Left lung (tissue), 10 donors: ENCODE measurements around the gene ANXA8. TPM values are rescaled to one million over a fixed set of nuclear protein-coding genes. Genes with fewer than 3 reads are reported as not detected.
"Not testable (repeated sequence)": the region's sequence is repeated elsewhere in the genome, so short reads cannot be mapped to it uniquely, and the experiment has no call there.

Experiments
- ATAC-seq: fragments of 200-7000 bp; cut with Tn5 transposase; one replicate; pipeline ENCODE4 v1.9.1; 2020; ENCODE audit warnings: moderate library complexity
- DNase-seq, 4 donors: peaks; one replicate each; pipeline ENCODE4 v3.0.0-alpha.2; 2013 to 2020
- H3K27ac ChIP-seq, 2 donors: fragments of 200-600 bp; sonication (generic) in 1 of 2; one replicate each; pipeline versions ENCODE4 v1.5.0 to v1.8.0; 2020 to 2021
- H3K27me3 ChIP-seq, 2 donors: fragments of 200-600 bp; sonication (generic) in 1 of 2; one replicate each; pipeline versions ENCODE4 v1.5.0 to v1.8.0; 2020 to 2021
- H3K36me3 ChIP-seq, 2 donors: fragments of 200-600 bp; sonication (generic) in 1 of 2; one replicate each; pipeline versions ENCODE4 v1.5.0 to v1.8.0; 2020 to 2021
- H3K4me1 ChIP-seq, 2 donors: fragments of 200-600 bp; one replicate each; pipeline ENCODE4 v1.8.0; 2021
- H3K4me3 ChIP-seq, 2 donors: fragments of 200-600 bp; sonication (generic) in 1 of 2; one replicate each; pipeline versions ENCODE4 v1.5.0 to v1.8.0; 2020 to 2021; ENCODE audit warnings: mild to moderate bottlenecking in 1 of 2
- H3K9me3 ChIP-seq, 2 donors: fragments of 200-600 bp; sonication (generic) in 1 of 2; one replicate each; pipeline versions ENCODE4 v1.5.0 to v1.8.0; 2020 to 2021
- intact Hi-C, 2 donors: fragments of 100-400 bp; cut with DNase I; formaldehyde crosslinking; loops; one replicate each; pipeline versions ENCODE4 v1.11.2 to v1.14.2; 2022
- polyA plus RNA-seq, 6 donors: library from polyadenylated mRNA; unstranded; fragments of 120-200 nt; gene quantifications; one replicate each; pipeline ENCODE4 v1.2.1, GENCODE V29; 2013; ENCODE audit not compliant: insufficient read length in 6 of 6
- total RNA-seq, 2 donors: library from RNA; stranded (reverse); fragmentation: NEBNext Ultra II Directional; extraction: Animal tissue kit (Norgen Biotek cat#: 25700); gene quantifications; one replicate each; pipeline ENCODE4 v1.2.1, GENCODE V29; 2021
- TF ChIP-seq, protein P1 (sequence below), 2 donors: fragments of 200-600 bp; sonication (generic) in 1 of 2; IDR thresholded peaks; one replicate each; pipeline versions ENCODE4 v1.5.0 to v1.8.0; 2021; ENCODE audit warnings: antibody characterized with exemption in 2 of 2
- donor health status: DM: no; HTN: yes; CAD: no.
- donor health status: DM: no; HTN: no; CAD: no.

ANXA8 gene
- total and polyA plus RNA-seq, 8 donors: 1.00 to 7.7 (median 2.5) TPM

DNA sequence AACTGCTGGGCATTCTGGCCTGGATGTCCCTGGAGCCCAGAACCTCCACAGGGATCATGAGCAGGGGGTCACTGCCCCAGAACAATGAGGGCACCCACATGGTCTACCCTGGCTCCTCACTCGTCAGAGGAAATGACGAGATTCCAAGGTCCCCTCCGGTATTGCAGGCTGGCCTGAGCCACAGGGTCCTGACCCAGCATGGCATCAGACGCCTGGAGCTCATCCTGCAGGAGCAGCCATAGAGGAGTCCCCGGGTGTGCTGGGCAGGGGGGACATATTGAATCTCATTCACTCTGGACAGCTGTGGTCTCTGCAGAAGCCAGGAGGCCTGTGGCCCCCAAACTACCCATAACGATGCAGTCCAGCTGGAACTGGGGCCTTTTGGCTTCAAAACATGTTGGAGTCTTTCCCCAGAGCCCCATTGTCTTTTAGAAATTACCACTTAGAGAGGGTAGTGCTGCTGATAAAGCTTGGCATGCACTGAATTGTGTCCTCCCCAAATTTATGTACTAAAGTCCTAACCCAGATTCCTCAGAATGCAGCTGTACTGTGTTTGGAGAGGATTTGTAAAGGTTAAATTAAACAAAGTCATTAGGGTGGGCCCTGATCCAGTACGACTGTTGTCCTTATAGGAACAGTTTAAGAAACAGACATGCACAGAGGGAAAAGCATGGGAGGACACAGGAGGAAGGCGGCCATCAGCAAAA lies 27.7 kb downstream of the ANXA8 start:
- no peak overlapping the region for H3K4me3 ChIP-seq
- DNase-seq: peak in 2 of 4 donors; percentile 35 to 36
- intact Hi-C loops: no loop called here
- H3K27me3 ChIP-seq: peaks cover 0 to 8% of the 10 kb centered on the region in 2 donors
- TF ChIP-seq, protein P1, sequence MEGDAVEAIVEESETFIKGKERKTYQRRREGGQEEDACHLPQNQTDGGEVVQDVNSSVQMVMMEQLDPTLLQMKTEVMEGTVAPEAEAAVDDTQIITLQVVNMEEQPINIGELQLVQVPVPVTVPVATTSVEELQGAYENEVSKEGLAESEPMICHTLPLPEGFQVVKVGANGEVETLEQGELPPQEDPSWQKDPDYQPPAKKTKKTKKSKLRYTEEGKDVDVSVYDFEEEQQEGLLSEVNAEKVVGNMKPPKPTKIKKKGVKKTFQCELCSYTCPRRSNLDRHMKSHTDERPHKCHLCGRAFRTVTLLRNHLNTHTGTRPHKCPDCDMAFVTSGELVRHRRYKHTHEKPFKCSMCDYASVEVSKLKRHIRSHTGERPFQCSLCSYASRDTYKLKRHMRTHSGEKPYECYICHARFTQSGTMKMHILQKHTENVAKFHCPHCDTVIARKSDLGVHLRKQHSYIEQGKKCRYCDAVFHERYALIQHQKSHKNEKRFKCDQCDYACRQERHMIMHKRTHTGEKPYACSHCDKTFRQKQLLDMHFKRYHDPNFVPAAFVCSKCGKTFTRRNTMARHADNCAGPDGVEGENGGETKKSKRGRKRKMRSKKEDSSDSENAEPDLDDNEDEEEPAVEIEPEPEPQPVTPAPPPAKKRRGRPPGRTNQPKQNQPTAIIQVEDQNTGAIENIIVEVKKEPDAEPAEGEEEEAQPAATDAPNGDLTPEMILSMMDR (IDR thresholded peaks at IDR 0.05): no peak
- no peaks in the 10 kb centered on the region for H3K4me1 ChIP-seq
- ATAC-seq: no peak
- H3K27ac ChIP-seq: no peak overlapping the region
- H3K9me3 ChIP-seq: no peaks in the 10 kb centered on the region
- no peaks in the 10 kb centered on the region for H3K36me3 ChIP-seq

DNA sequence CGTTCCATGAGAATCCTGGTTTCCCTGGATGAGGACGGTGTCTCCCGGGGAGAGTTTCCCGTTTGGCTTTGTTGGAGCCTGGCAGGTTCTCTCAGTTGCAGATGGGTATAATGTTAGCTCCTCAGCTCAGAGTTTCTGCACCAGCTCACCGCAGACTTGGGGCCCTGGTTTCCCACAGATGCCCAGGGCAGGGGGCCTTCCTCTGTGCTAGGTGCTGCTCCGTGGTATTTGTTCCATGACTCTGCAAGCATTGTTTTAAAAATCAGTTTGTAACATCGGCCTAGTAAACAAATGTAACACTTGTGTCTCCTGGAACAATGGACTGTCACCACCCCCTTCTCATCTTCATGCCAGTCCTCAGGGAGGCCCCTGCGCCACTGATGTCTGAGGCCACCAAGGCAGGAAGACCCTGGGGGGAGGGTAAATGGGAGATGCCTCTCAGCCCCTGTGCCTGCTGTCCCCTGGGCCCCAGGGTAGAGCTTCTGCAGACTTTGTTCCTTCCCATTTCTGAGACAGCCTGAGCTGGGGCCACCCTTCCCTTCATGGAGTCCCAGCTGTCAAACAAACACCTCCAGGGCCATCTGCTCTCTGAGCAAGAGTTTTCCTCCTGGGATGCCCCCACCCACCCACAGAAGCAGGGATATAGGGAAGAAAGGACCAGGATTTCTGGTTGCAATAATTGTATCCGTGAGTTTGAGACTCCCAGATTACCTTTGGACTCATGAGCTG lies 28.4 kb downstream of the ANXA8 start:
- H3K4me1 ChIP-seq, intact Hi-C loops, DNase-seq, H3K27ac ChIP-seq, H3K4me3 ChIP-seq, H3K36me3 ChIP-seq, H3K27me3 ChIP-seq, ATAC-seq, H3K9me3 ChIP-seq: not testable (repeated sequence)

DNA sequence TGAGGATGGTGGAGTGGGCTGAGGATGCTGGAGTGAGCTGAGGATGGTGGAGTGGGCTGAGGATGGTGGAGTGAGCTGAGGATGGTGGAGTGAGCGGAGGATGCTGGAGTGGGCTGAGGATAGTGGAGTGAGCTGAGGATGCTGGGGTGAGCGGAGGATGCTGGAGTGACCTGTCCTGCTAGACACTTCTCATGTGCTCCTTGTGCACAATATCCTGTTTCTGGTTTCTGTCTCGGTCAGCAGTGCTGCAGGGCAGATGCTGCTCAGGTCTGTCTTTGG lies 29.2 kb downstream of the ANXA8 start:
- Histone ChIP-seq H3K9me3 (no peaks in the 10 kb centered on the region), H3K4me1 (no peaks in the 10 kb centered on the region), H3K4me3 (no peak overlapping the region), H3K36me3 (no peaks in the 10 kb centered on the region), H3K27me3 (peaks cover 0 to 8% of the 10 kb centered on the region in 2 donors), H3K27ac (no peak overlapping the region)
- no peak for ATAC-seq
- TF ChIP-seq, protein P1 (IDR thresholded peaks at IDR 0.05): no peak
- intact Hi-C loops: no loop called here
- no peak for DNase-seq

DNA sequence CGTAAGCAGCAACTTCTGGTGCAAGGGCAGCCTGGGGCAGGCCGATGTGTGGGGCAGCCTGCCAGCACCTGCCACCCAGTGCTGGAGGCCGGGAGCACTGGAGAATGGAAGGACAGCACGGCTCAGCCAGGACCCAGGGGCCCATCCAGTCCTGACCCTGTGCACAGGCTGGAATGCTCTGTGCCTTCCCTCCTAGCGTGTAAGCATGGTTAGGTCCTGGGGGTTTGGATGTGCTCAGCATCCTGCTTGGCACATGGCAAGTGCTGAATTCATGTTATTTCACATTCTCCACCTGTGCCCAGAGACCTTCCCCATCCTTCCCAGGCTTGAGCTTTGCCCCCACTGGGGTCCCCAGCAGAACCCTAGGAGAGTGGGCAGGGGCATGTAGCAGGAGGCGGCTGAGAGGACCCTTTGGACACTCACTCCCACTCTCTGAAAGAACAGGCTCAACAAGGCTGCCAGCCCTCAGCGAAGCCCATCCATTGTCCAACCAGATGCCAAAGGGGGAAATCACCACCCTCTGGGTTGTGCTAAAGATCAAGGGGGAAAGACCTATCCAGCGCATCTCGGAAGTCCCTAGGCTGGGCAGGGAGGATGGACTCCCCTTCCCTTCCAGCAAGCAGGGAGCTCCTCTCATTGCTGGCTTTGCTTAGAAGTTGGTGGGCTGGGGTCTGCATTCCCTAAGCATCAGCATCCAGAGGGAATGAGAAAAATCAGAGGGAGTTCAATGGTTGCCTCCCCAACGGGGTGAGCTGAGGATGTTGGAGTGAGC lies 29.7 kb downstream of the ANXA8 start:
- H3K27me3 ChIP-seq: peaks cover 0 to 8% of the 10 kb centered on the region in 2 donors
- intact Hi-C loops: no loop called here
- no peak overlapping the region for H3K27ac ChIP-seq
- no peak for DNase-seq
- H3K4me3 ChIP-seq: no peak overlapping the region
- TF ChIP-seq, protein P1 (IDR thresholded peaks at IDR 0.05): no peak
- no peaks in the 10 kb centered on the region for H3K36me3 ChIP-seq
- H3K9me3 ChIP-seq: no peaks in the 10 kb centered on the region
- ATAC-seq: no peak
- no peaks in the 10 kb centered on the region for H3K4me1 ChIP-seq

DNA sequence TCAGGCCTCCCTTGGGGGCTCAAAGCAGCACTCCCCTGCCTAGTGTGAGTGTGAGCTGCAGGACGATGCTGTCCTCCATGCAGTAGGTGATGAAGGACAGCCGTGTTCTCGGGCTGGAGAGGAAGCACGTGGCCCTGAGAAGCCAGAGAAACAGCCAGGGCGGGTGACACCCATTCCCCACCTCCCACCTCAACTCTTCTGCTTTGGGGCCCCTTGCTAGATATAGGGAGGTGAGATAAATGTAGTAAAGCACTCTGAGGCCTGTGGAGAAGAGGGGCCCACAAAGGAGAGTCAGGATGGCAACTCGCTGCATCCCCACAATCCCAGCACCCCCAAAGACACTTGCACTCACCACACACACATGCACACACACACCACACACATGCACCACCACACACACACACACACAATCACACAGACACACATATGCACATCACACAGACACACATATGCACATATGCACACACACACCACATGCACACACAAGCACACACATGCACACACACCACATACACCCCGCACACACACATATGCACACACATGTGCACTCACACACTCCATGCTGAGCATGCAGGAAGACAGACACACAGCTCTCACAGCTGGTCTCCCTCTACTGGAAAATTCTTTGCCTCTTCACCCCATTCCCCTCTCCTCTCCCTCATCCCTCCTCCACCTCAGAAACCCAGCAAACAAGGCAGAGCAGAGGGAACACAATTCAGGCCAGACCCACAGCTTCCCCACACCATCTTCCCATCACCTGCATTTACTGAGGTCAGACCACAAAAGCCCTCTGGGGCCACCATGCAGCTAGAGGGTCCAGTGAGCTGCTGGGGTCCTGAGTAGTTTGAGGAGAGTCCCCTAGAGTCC lies 30.5 kb downstream of the ANXA8 start:
- intact Hi-C loops: no loop called here
- Histone ChIP-seq H3K27me3 (peaks cover 0 to 8% of the 10 kb centered on the region in 2 donors), H3K4me3 (no peak overlapping the region), H3K36me3 (no peaks in the 10 kb centered on the region), H3K27ac (no peak overlapping the region), H3K9me3 (no peaks in the 10 kb centered on the region), H3K4me1 (no peaks in the 10 kb centered on the region)
- DNase-seq (no peak), ATAC-seq (no peak)
- TF ChIP-seq, protein P1 (IDR thresholded peaks at IDR 0.05): no peak
